K562 (cell line): ENCODE results near the gene XBP1. TPM values are rescaled to one million over a fixed set of nuclear protein-coding genes. Genes with fewer than 3 reads are reported as not detected.

Experiments
- ATAC-seq: fragments of 200-7000 bp; cut with Tn5 transposase; 3 replicates; pipeline ENCODE4 v1.9.1; 2020; ENCODE audit warnings: moderate library complexity
- BruUV-seq: library from RNA; stranded (reverse); fragments of 400-500 nt; replicated peaks from 2 replicates; lab custom pipeline; 2021; lab: Mats Ljungman, UMichigan
- CTCF ChIA-PET: fragments of 300-600 bp; formaldehyde crosslinking; extraction: SDS; loops from one replicate; lab custom pipeline; 2021; ENCODE audit warnings: low intra/inter-chr PET ratio; lab: Yijun Ruan, JAX
- POLR2A ChIA-PET: fragments of 300-600, 350-650 bp; sonication (Branson Sonifier 250); formaldehyde crosslinking; extraction: SDS; loops from one replicate; lab custom pipeline; 2021; ENCODE audit warnings: antibody characterized with exemption, inconsistent platforms; lab: Yijun Ruan, JAX
- DNase-seq, 4 experiments: peaks; one replicate each; pipeline versions ENCODE4 v3.0.0 to v3.0.0-alpha.2; 2011 to 2018; ENCODE audit warnings: low spot score in 3 of 4, mixed read lengths in 3 of 4; ENCODE audit errors: extremely low read depth in 1 of 4
- FAIRE-seq: peaks from 2 replicates; lab custom pipeline; 2011; peaks lifted over from hg19 to GRCh38; lab: Jason Lieb, UNC
- H2AFZ ChIP-seq: 2 replicates; pipeline ENCODE4 v1.6.0; 2011; ENCODE audit warnings: low read depth, low read length, control low read depth, inconsistent platforms
- H3K27ac ChIP-seq: fragments of 200-600 bp; 3 replicates; pipeline ENCODE4 v1.8.0; 2011; ENCODE audit warnings: low read depth, mild to moderate bottlenecking, control low read depth, inconsistent platforms, low read length, moderate library complexity, mixed read lengths; ENCODE audit errors: extremely low read depth
- H3K27me3 ChIP-seq, 2 experiments: fragments of 300-600 bp in 1 of 2; 2 replicates in 1 of 2; 3 replicates in 1 of 2; pipeline versions ENCODE4 v1.6.0 to v1.8.0; 2011; ENCODE audit warnings: inconsistent platforms in 2 of 2, low read length in 2 of 2, mild to moderate bottlenecking in 1 of 2, mixed read lengths in 1 of 2, moderate library complexity in 1 of 2; ENCODE audit not compliant: control insufficient read depth in 2 of 2, insufficient read depth in 2 of 2
- H3K36me3 ChIP-seq: fragments of 300-600 bp; 3 replicates; pipeline ENCODE4 v1.8.0; 2011; ENCODE audit warnings: mild to moderate bottlenecking, low read length, inconsistent platforms; ENCODE audit not compliant: control insufficient read depth, insufficient read depth
- H3K4me1 ChIP-seq, 2 experiments: fragments of 200-600 bp in 1 of 2; replicated peaks in 1 of 2; 2 replicates in 1 of 2; 3 replicates in 1 of 2; pipeline versions ENCODE4 v1.5.1 to v1.8.0; 2011; ENCODE audit warnings: inconsistent platforms in 2 of 2, low read length in 2 of 2, mild to moderate bottlenecking in 1 of 2, mixed read lengths in 1 of 2, moderate library complexity in 1 of 2; ENCODE audit not compliant: control insufficient read depth in 2 of 2, insufficient read depth in 2 of 2
- H3K4me2 ChIP-seq: 2 replicates; pipeline ENCODE4 v1.6.1; 2011; ENCODE audit warnings: low read length, control low read depth, inconsistent platforms, mixed read lengths; ENCODE audit not compliant: insufficient read depth
- H3K4me3 ChIP-seq: fragments of 200-600 bp; sonication (generic), shearing (Covaris generic); 2 replicates; pipeline ENCODE4 v1.5.1; 2016; ENCODE audit warnings: control low read depth, inconsistent platforms
- H3K79me2 ChIP-seq: fragments of 200-600 bp; 3 replicates; pipeline ENCODE4 v1.8.0; 2011; ENCODE audit warnings: low read length, inconsistent platforms; ENCODE audit not compliant: control insufficient read depth, insufficient read depth
- H3K9ac ChIP-seq, 2 experiments: 2 replicates each; pipeline versions ENCODE4 v1.6.0 to v1.6.1; 2011; ENCODE audit warnings: low read depth in 2 of 2, low read length in 2 of 2, control low read depth in 1 of 2, inconsistent platforms in 1 of 2, mild to moderate bottlenecking in 1 of 2, mixed read lengths in 1 of 2; ENCODE audit not compliant: insufficient read depth in 1 of 2
- H3K9me1 ChIP-seq: one replicate; pipeline ENCODE4 v1.6.0; 2011; ENCODE audit warnings: inconsistent platforms, mild to moderate bottlenecking, low read length, moderate library complexity; ENCODE audit not compliant: control insufficient read depth, insufficient read depth
- H3K9me3 ChIP-seq: replicated peaks from 2 replicates; pipeline ENCODE4 v1.5.1; 2011; ENCODE audit warnings: low read depth, low read length, inconsistent platforms; ENCODE audit not compliant: control insufficient read depth, insufficient read depth
- H4K20me1 ChIP-seq: replicated peaks from 2 replicates; pipeline ENCODE4 v1.6.1; 2011; ENCODE audit warnings: low read length, inconsistent platforms, mixed read lengths; ENCODE audit not compliant: control insufficient read depth, insufficient read depth
- CHCHD3 ChIP-seq: fragments of 250-450 bp; sonication (Bioruptor Pico); IDR thresholded peaks from 2 replicates; pipeline ENCODE4 v2.1.2; 2022; ENCODE audit warnings: mild to moderate bottlenecking
- KLF16 ChIP-seq: IDR thresholded peaks from 2 replicates; pipeline ENCODE4 v1.6.1; 2016; ENCODE audit warnings: antibody characterized with exemption
- MAFG ChIP-seq: fragments of 450-650 bp; conservative IDR thresholded peaks from 2 replicates; pipeline ENCODE4 v1.6.1; 2016; ENCODE audit warnings: missing genetic modification characterization, missing compliant biosample characterization
- RBM14 ChIP-seq: fragments of 200-400 bp; formaldehyde crosslinking; IDR thresholded peaks from 2 replicates; pipeline ENCODE4 v1.6.1; 2018; ENCODE audit warnings: low read depth, mild to moderate bottlenecking, low read length, moderate library complexity, borderline replicate concordance; ENCODE audit not compliant: insufficient read depth
- RFX5 ChIP-seq: IDR thresholded peaks from 2 replicates; pipeline ENCODE4 v1.6.1; 2011; ENCODE audit warnings: low read depth, mild to moderate bottlenecking, improper control_type of control experiment, low read length
- ZC3H11A ChIP-seq: IDR thresholded peaks from 2 replicates; pipeline ENCODE4 v1.6.1; 2012; ENCODE audit warnings: low read depth, low read length, improper control_type of control experiment
- ZNF444 ChIP-seq: fragments of 250-450 bp; sonication (Bioruptor Pico); IDR thresholded peaks from 2 replicates; pipeline ENCODE4 v1.4.0; 2020; ENCODE audit warnings: mild to moderate bottlenecking, moderate library complexity
- WGBS: fragments of 100-300 bp; shearing (Covaris generic); methylation state at CpG from one replicate; pipeline ENCODE4 v1.1.6; 2016; ENCODE audit warnings: low coverage, mixed read lengths; ENCODE audit not compliant: insufficient coverage; ENCODE audit errors: missing lambda C conversion rate; 5-methylcytosine and 5-hydroxymethylcytosine counted together
- in situ Hi-C: fragments of 300-500 bp; cut with MboI; formaldehyde crosslinking; loops from 4 replicates; pipeline ENCODE4 v1.15.0; 2018; ENCODE audit warnings: inconsistent platforms, mixed read lengths
- intact Hi-C: fragments of 100-400 bp; cut with micrococcal nuclease; formaldehyde crosslinking; loops from 2 replicates; pipeline ENCODE4 v1.14.2; 2022
- polyA plus RNA-seq, 8 experiments: library from polyadenylated mRNA; depleted of rRNA in 4 of 8; stranded (reverse) in 5 of 8; unstranded in 3 of 8; fragments of >200 nt; fragmentation: Nextera tagmentation in 2 of 8; fragmentation: Illumina TruSeq in 1 of 8; extraction: Ambion mirVana in 2 of 8; extraction: Trizol in 1 of 8; gene quantifications; 2 replicates each; pipeline versions ENCODE4 v1.2.1 to v1.2.3, GENCODE V29; 2011 to 2014; ENCODE audit warnings: inconsistent platforms in 1 of 8, missing spikeins in 1 of 8
- total RNA-seq, 7 experiments: library from RNA; depleted of rRNA in 6 of 7; stranded (reverse); fragments of >200 nt in 6 of 7; fragmentation: Illumina TruSeq in 2 of 7; extraction: Trizol in 2 of 7; gene quantifications; 2 replicates each; pipeline versions ENCODE4 v1.2.1 to v1.2.3, GENCODE V29; 2011 to 2021; ENCODE audit warnings: low replicate concordance in 1 of 7
- TF ChIP-seq, protein P1 (sequence below): fragments of 200-800 bp; sonication (Bioruptor generic); IDR thresholded peaks from 2 replicates; pipeline ENCODE4 v1.6.1; 2017; ENCODE audit warnings: missing genetic modification characterization, missing compliant biosample characterization

XBP1 gene
- total and polyA plus RNA-seq, 9 of the 15 experiments (the other 6 are each of a cell fraction or from before 2014, with no cell fraction given): 25.0 to 218 (median 94.6) TPM

DNA sequence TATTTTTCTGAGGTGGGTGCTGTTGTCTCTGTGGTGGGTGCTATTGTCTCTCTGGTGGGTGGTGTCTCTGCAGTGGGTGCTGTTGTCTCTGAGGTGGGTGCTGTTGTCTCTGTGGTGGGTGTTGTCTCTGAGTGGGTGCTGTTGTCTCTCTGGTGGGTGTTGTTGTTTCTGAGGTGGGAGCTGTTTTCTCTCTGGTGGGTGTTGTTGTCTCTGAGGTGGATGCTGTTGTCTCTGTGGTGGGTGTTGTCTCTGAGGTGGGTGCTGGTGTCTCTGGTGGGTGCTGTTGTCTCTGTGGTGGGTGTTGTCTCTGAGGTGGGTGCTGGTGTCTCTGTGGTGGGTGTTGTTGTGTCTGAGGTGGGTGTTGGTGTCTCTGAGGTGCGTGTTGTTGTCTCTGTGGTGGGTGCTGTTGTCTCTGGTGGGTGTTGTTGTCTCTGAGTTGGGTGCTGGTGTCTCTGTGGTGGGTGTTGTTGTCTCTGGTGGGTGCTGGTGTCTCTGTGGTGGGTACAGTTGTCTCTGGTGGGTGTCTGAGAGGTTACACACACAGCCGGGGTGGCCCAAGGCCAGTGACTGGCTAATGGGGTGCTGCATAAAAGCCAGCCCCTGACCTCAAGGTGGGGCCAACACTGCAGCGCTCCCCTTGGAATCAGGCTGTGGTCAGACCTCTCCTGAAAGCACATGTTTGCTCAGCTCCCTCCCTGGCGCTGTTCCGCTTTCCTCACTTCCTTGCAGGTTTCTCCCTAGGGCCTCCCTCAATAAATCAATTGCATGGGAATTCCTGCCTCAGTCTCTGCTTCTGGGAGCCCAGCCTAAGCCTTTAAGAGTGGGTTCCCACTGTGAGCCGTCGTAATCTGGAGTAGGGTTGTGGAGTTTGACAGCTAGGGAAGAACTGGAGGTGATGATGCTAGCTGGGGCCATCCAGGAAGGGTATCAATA, 31.0 kb upstream of the XBP1 start:
- Histone ChIP-seq H3K9ac (peak overlapping the region in 1 of 2 experiments; percentile 26; a peak in 1 of 4 replicates), H3K27ac (no peak overlapping the region), H2AFZ (no peak overlapping the region)
- TF ChIP-seq, protein P1, sequence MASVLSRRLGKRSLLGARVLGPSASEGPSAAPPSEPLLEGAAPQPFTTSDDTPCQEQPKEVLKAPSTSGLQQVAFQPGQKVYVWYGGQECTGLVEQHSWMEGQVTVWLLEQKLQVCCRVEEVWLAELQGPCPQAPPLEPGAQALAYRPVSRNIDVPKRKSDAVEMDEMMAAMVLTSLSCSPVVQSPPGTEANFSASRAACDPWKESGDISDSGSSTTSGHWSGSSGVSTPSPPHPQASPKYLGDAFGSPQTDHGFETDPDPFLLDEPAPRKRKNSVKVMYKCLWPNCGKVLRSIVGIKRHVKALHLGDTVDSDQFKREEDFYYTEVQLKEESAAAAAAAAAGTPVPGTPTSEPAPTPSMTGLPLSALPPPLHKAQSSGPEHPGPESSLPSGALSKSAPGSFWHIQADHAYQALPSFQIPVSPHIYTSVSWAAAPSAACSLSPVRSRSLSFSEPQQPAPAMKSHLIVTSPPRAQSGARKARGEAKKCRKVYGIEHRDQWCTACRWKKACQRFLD (CRISPR knock-in tag): no peak
- TF ChIP-seq CHCHD3 (CRISPR knock-in tag): no peak
- no peak for TF ChIP-seq MAFG (tag)
- no peak for TF ChIP-seq ZNF444 (CRISPR knock-in tag)
- TF ChIP-seq RBM14: no peak
- TF ChIP-seq KLF16: no peak
- TF ChIP-seq ZC3H11A: no peak
- no peak for TF ChIP-seq RFX5
- TF ChIP-seq, all 486 proteins: peak for 0
- H3K79me2 ChIP-seq: no peaks in the 10 kb centered on the region
- in situ Hi-C loops: loop anchor here (5.0 to 10.0 kb wide), 2 partner anchors 229 to 807 kb away; no protein-coding TSS in a partner anchor
- H3K27me3 ChIP-seq: no peaks in the 10 kb centered on the region
- FAIRE-seq (no peak), DNase-seq (no peak), ATAC-seq (no peak)
- intact Hi-C loops: no loop called here
- WGBS: 39% methylated on average over 3 of the region's 7 CpGs
- ChIA-PET CTCF (interaction anchor here (0.6 kb wide), 1 partner anchor 59 kb away, joined by 3 read pairs; the partner anchor contains the start of gene CCDC117), POLR2A (no interaction called here)
- H3K4me2 ChIP-seq: no peak overlapping the region
- no peak overlapping the region for H3K4me3 ChIP-seq
- H3K9me1 ChIP-seq: no peaks in the 10 kb centered on the region
- no TSS peak for BruUV-seq
- 0 out of 5 replicates have a peak, but pooled peaks cover 0 to 4% of the 10 kb centered on the region in 2 experiments for H3K4me1 ChIP-seq
- H3K36me3 ChIP-seq: no peaks in the 10 kb centered on the region
- H3K9me3 ChIP-seq: no peaks in the 10 kb centered on the region
- H4K20me1 ChIP-seq: no peaks in the 10 kb centered on the region
